ENCODE data around the gene STARD7.

GRCh38 chr2:96245609-96246390 is 37.2 kb upstream of the STARD7 start:
- TF ChIP-seq CTCF (conservative IDR thresholded peaks at IDR 0.05; ENCODE audit: low read depth in 2 of 2), result no peak
- no peak for TF ChIP-seq EZH2 (IDR thresholded peaks at IDR 0.05; ENCODE audit: low read depth, unreplicated experiment)
- TF ChIP-seq, protein P1, sequence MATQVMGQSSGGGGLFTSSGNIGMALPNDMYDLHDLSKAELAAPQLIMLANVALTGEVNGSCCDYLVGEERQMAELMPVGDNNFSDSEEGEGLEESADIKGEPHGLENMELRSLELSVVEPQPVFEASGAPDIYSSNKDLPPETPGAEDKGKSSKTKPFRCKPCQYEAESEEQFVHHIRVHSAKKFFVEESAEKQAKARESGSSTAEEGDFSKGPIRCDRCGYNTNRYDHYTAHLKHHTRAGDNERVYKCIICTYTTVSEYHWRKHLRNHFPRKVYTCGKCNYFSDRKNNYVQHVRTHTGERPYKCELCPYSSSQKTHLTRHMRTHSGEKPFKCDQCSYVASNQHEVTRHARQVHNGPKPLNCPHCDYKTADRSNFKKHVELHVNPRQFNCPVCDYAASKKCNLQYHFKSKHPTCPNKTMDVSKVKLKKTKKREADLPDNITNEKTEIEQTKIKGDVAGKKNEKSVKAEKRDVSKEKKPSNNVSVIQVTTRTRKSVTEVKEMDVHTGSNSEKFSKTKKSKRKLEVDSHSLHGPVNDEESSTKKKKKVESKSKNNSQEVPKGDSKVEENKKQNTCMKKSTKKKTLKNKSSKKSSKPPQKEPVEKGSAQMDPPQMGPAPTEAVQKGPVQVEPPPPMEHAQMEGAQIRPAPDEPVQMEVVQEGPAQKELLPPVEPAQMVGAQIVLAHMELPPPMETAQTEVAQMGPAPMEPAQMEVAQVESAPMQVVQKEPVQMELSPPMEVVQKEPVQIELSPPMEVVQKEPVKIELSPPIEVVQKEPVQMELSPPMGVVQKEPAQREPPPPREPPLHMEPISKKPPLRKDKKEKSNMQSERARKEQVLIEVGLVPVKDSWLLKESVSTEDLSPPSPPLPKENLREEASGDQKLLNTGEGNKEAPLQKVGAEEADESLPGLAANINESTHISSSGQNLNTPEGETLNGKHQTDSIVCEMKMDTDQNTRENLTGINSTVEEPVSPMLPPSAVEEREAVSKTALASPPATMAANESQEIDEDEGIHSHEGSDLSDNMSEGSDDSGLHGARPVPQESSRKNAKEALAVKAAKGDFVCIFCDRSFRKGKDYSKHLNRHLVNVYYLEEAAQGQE (IDR thresholded peaks at IDR 0.05; ENCODE audit: unreplicated experiment), result no peak
- no peak for TF ChIP-seq CREB1 (CRISPR knock-in tag; IDR thresholded peaks at IDR 0.05; ENCODE audit: low read depth)
